ENCODE data around the gene TMEM107. TPM values are rescaled to one million over a fixed set of nuclear protein-coding genes. Genes with fewer than 3 reads are reported as not detected.
A peak's percentile ranks its signal among the peaks of the same experiment; 100 is the strongest.

Gene TMEM107
- total and polyA plus RNA-seq, 4 experiments from 2014 or later, result 25.0 to 43.7 (median 33.9) TPM

DNA sequence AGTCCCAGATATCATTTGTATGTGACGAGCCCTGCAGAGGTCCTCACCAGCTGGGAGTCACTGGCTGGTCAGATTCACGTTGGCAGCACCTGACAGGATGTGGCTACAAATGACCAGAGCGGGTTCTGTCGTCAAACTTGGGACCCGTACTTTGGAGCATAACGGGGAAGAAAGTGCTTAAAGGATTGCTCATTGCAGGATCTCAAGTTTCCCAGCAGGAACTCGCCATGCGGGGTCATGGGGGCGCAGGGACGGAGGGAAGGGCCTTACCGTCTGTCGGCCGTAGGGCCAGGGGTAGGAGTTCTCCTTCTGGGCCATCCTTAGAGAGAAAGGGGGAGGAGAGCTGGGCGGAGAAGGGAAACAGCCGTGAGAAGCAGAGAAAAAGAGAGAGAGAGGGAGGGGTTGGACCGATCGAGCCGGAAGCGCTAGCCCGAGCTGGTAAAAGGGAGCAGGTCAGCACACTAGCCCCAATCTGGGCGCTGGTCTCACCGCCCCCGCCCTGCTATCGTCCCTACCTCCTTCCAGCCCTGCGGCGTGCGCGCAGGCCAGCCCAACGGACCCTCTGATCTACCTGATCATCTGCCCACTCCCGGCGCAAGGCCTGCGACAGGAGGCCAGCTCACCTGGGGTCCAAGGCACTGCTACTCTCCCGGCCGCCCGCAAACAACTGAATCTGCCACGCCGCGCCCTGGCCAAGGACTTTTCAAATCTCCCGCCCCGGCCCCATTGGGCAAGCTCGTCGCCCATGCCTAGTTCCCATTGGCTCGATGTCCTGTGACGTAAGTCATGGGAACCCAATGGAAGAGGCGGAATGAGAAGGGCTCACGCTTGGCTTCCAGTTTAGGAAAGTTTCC is 34.0 kb upstream of the TMEM107 start, which contains the start of gene AURKB:
Gene AURKB, minus strand, starts transcription at position 669 of the 854 bp plus-strand sequence. Its CDS starts 351 bp downstream, at position 318.
- peak within 1 kb of the TSS; percentile 85 to 96 (median 92) for H3K4me3 Mint-ChIP-seq
- Histone ChIP-seq H3K27me3 (ENCODE audit: insufficient read depth, low read length) (no peaks in the 10 kb centered on the region), H3K4me1 (ENCODE audit: insufficient read depth, low read length) (peaks cover 15% of the 10 kb centered on the region), H3K27ac (ENCODE audit: low read depth, low read length) (peak within 1 kb of the TSS; percentile 69), H3K36me3 (ENCODE audit: insufficient read depth, low read length) (no peaks in the 10 kb centered on the region), H3K9me3 (ENCODE audit: control insufficient read depth in 1 of 2, low read length in 2 of 2) (no peaks in the 10 kb centered on the region), H3K4me3 (ENCODE audit: low read length in 2 of 2) (peak within 1 kb of the TSS; percentile 71 to 83)
- H3K4me1 Mint-ChIP-seq, result peaks cover 13 to 21% (median 17%) of the 10 kb centered on the region in 4 donors
- no peaks in the 10 kb centered on the region for H3K36me3 Mint-ChIP-seq
- intact Hi-C loops (cut with micrococcal nuclease), result loop anchor here (1.0 kb wide), 3 partner anchors 10 to 23 kb away; no protein-coding TSS in a partner anchor
- peak; percentile 90 to 98 (median 90) for DNase-seq
- CTCF ChIA-PET (ENCODE audit: partially characterized antibody), result interaction anchor here (0.9 to 1.8 kb wide), 7 partner anchors 11 to 116 kb away, joined by 3 to 6 read pairs (median 4); partner anchors contain the start of genes ALOXE3 and SLC25A35
- H3K9me3 Mint-ChIP-seq, result peaks cover 0 to 2% (median 0%) of the 10 kb centered on the region in 8 donors
- POLR2A ChIA-PET (ENCODE audit: partially characterized antibody), result interaction anchor here (0.6 to 5.0 kb wide), 22 partner anchors 9 to 353 kb away, joined by 3 to 74 read pairs (median 6); partner anchors contain the start of genes ALOXE3, BORCS6, CTC1 and NAA38
- no peaks in the 10 kb centered on the region for H3K27me3 Mint-ChIP-seq
- peak within 1 kb of the TSS; percentile 82 to 95 (median 94) for H3K27ac Mint-ChIP-seq

- DNase-seq, result no peak
- H3K9me3 Mint-ChIP-seq, result no peaks in the 10 kb centered on the region
- H3K27ac Mint-ChIP-seq, result peak overlapping the region in 1 of 7 donors; percentile 35
- H3K36me3 Mint-ChIP-seq, result no peaks in the 10 kb centered on the region
- Histone ChIP-seq H3K9me3 (ENCODE audit: control insufficient read depth in 1 of 2, low read length in 2 of 2) (no peaks in the 10 kb centered on the region), H3K4me3 (ENCODE audit: low read length in 2 of 2) (no peak overlapping the region), H3K27me3 (ENCODE audit: insufficient read depth, low read length) (no peaks in the 10 kb centered on the region), H3K27ac (ENCODE audit: low read depth, low read length) (no peak overlapping the region), H3K36me3 (ENCODE audit: insufficient read depth, low read length) (no peaks in the 10 kb centered on the region), H3K4me1 (ENCODE audit: insufficient read depth, low read length) (peaks cover 15% of the 10 kb centered on the region)
- CTCF ChIA-PET (ENCODE audit: partially characterized antibody), result interaction anchor here (0.9 to 1.5 kb wide), 4 partner anchors 12 to 96 kb away, joined by 3 read pairs; no protein-coding TSS in a partner anchor
- no peaks in the 10 kb centered on the region for H3K27me3 Mint-ChIP-seq
- H3K4me1 Mint-ChIP-seq, result peaks cover 13 to 20% (median 17%) of the 10 kb centered on the region in 4 donors
- peak overlapping the region in 1 of 8 donors; percentile 54 for H3K4me3 Mint-ChIP-seq
- intact Hi-C loops (cut with micrococcal nuclease), result no loop called here
- POLR2A ChIA-PET (ENCODE audit: partially characterized antibody), result interaction anchor here (1.0 to 3.3 kb wide), 2 partner anchors 15 to 33 kb away, joined by 4 to 24 read pairs; no protein-coding TSS in a partner anchor
These were observed 30.4 kb upstream of the TMEM107 start for GRCh38 chr17:8206536-8206935.

- H3K36me3 ChIP-seq (ENCODE audit: insufficient read depth, low read length), result no peaks in the 10 kb centered on the region
- no peak overlapping the region for H3K27ac ChIP-seq (ENCODE audit: low read depth, low read length)
- H3K36me3 Mint-ChIP-seq, result peaks cover 0 to 2% of the 10 kb centered on the region in 2 donors
- H3K4me1 Mint-ChIP-seq, result peaks cover 7 to 8% (median 7%) of the 10 kb centered on the region in 4 donors
- no peak overlapping the region for H3K4me3 Mint-ChIP-seq
- H3K4me1 ChIP-seq (ENCODE audit: insufficient read depth, low read length), result peaks cover 9% of the 10 kb centered on the region
- H3K27me3 Mint-ChIP-seq, result peaks cover 0 to 1% of the 10 kb centered on the region in 2 donors
- H3K4me3 ChIP-seq (ENCODE audit: low read length in 2 of 2), result no peak overlapping the region
- H3K27ac Mint-ChIP-seq, result peak overlapping the region in 2 of 7 donors; percentile 9 to 43
- DNase-seq, result no peak
- H3K9me3 ChIP-seq (ENCODE audit: control insufficient read depth in 1 of 2, low read length in 2 of 2), result no peaks in the 10 kb centered on the region
- CTCF ChIA-PET (ENCODE audit: partially characterized antibody), result interaction anchor here (0.6 to 1.5 kb wide), 4 partner anchors 12 to 96 kb away, joined by 3 to 4 read pairs (median 4); partner anchors contain the start of gene BORCS6
- intact Hi-C loops (cut with micrococcal nuclease), result no loop called here
- H3K9me3 Mint-ChIP-seq, result no peaks in the 10 kb centered on the region
- POLR2A ChIA-PET (ENCODE audit: partially characterized antibody), result interaction anchor here (0.9 to 1.4 kb wide), 2 partner anchors 16 to 42 kb away, joined by 3 to 4 read pairs; no protein-coding TSS in a partner anchor
- no peaks in the 10 kb centered on the region for H3K27me3 ChIP-seq (ENCODE audit: insufficient read depth, low read length)
These were observed 28.8 kb upstream of the TMEM107 start for GRCh38 chr17:8204761-8205555.

GRCh38 chr17:8192070-8192815 is 16.1 kb upstream of the TMEM107 start:
- Mint-ChIP-seq H3K36me3 (peaks cover 0 to 4% of the 10 kb centered on the region in 2 donors), H3K27me3 (no peaks in the 10 kb centered on the region), H3K27ac (no peak overlapping the region), H3K4me1 (peaks cover 12 to 22% (median 16%) of the 10 kb centered on the region in 4 donors), H3K9me3 (no peaks in the 10 kb centered on the region), H3K4me3 (no peak overlapping the region)
- H3K4me1 ChIP-seq (ENCODE audit: insufficient read depth, low read length), result peaks cover 44% of the 10 kb centered on the region
- peak; percentile 56 to 74 (median 66) for DNase-seq
- H3K4me3 ChIP-seq (ENCODE audit: low read length in 2 of 2), result peak overlapping the region in 1 of 2 donors; percentile 25
- no peaks in the 10 kb centered on the region for H3K27me3 ChIP-seq (ENCODE audit: insufficient read depth, low read length)
- ChIA-PET POLR2A (ENCODE audit: partially characterized antibody) (interaction anchor here (1.2 to 26.2 kb wide), 13 partner anchors 8 to 357 kb away, joined by 3 to 1074 read pairs (median 15); partner anchors contain the start of genes ALOXE3, AURKB, CTC1 and PER1), CTCF (ENCODE audit: partially characterized antibody) (interaction anchor here (0.8 to 1.6 kb wide), 8 partner anchors 31 to 109 kb away, joined by 3 to 10 read pairs (median 4); no protein-coding TSS in a partner anchor)
- H3K27ac ChIP-seq (ENCODE audit: low read depth, low read length), result peak overlapping the region; percentile 15
- intact Hi-C loops (cut with micrococcal nuclease), result no loop called here
- no peaks in the 10 kb centered on the region for H3K9me3 ChIP-seq (ENCODE audit: control insufficient read depth in 1 of 2, low read length in 2 of 2)
- H3K36me3 ChIP-seq (ENCODE audit: insufficient read depth, low read length), result no peaks in the 10 kb centered on the region

DNA sequence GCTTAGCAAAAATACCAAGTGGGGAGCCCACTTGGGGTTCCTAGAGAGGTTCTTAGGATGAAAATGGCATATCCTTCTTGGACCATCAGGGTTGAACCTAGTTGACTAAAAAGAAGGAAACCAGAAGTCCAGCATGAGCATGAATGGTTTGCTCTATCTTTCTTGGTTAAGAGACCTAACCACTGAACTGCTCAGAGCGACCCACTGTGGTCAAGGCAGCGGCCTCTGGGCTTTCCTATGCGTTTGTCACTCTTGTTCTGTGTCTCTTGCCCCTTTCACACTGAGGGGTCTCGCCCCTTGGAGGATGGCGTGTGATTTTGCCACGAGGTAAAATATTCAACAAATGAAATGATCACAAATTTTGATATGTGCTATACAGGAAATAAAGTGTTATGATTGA is 14.3 kb upstream of the TMEM107 start:
- H3K27ac ChIP-seq (ENCODE audit: low read depth, low read length), result no peak overlapping the region
- Mint-ChIP-seq H3K9me3 (no peaks in the 10 kb centered on the region), H3K4me1 (peaks cover 7 to 15% (median 12%) of the 10 kb centered on the region in 4 donors), H3K36me3 (peaks cover 0 to 4% of the 10 kb centered on the region in 2 donors), H3K27me3 (no peaks in the 10 kb centered on the region), H3K4me3 (peak overlapping the region in 4 of 8 donors; percentile 13 to 92 (median 66)), H3K27ac (peak overlapping the region in 5 of 7 donors; percentile 78 to 94 (median 91))
- intact Hi-C loops (cut with micrococcal nuclease), result loop anchor here (1.0 kb wide), 1 partner anchor 10 kb away; no protein-coding TSS in a partner anchor
- H3K9me3 ChIP-seq (ENCODE audit: control insufficient read depth in 1 of 2, low read length in 2 of 2), result no peaks in the 10 kb centered on the region
- H3K4me1 ChIP-seq (ENCODE audit: insufficient read depth, low read length), result peaks cover 44% of the 10 kb centered on the region
- ChIA-PET CTCF (ENCODE audit: partially characterized antibody) (interaction anchor here (0.8 to 5.9 kb wide), 9 partner anchors 9 to 105 kb away, joined by 3 to 72 read pairs (median 4); partner anchors contain the start of genes ALOXE3, CTC1 and SLC25A35), POLR2A (ENCODE audit: partially characterized antibody) (interaction anchor here (0.9 to 26.2 kb wide), 17 partner anchors 9 to 764 kb away, joined by 3 to 1074 read pairs (median 48); partner anchors contain the start of genes ALOXE3, AURKB, CTC1 and HES7)
- H3K36me3 ChIP-seq (ENCODE audit: insufficient read depth, low read length), result no peaks in the 10 kb centered on the region
- no peak for DNase-seq
- no peaks in the 10 kb centered on the region for H3K27me3 ChIP-seq (ENCODE audit: insufficient read depth, low read length)
- peak overlapping the region in 1 of 2 donors; percentile 100 for H3K4me3 ChIP-seq (ENCODE audit: low read length in 2 of 2)
